ENCODE data around the gene EXTL2. TPM values are rescaled to one million over a fixed set of nuclear protein-coding genes. Genes with fewer than 3 reads are reported as not detected.

The EXTL2 gene
- total and polyA plus RNA-seq, 2 donors (not counting 3 experiments of a cell fraction or from before 2014, with no cell fraction given) = 19.4 to 30.7 TPM

DNA sequence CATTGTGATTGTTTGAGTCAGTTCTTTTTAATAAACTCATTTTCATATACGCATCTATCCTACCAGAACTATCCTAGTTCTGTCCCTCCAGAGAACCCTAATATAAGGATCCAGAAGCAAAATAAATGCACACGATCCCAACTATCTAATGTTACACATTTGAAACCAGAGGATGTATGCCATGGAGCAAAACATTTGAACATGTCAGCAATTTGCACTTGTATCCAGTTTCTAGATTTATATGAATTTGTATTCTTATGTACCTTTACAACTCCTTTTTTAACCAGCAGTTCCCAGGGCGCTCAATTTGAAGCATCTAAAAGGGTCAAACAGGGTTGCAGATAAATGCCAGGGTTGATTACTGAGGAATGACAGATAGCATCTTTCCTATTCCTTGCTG is 2.1 kb downstream of the EXTL2 start:
- no TSS peak for BruUV-seq (replicated peaks)
- no peaks in the 10 kb centered on the region for H3K9me1 ChIP-seq (replicated peaks; ENCODE audit: control insufficient read depth, extremely low read depth, insufficient read depth, low read length)
- TF ChIP-seq POLR2A (IDR thresholded peaks at IDR 0.05; ENCODE audit: low read depth, low read length) (no peak), EZH2 (IDR thresholded peaks at IDR 0.05; ENCODE audit: borderline replicate concordance, low read depth, low read length, severe bottlenecking) (no peak), FOS (IDR thresholded peaks at IDR 0.05; ENCODE audit: borderline replicate concordance, insufficient read depth, low read length) (no peak), GATA2 (IDR thresholded peaks at IDR 0.05; ENCODE audit: insufficient read depth, insufficient read length, low read depth, low read length) (no peak), MYC (IDR thresholded peaks at IDR 0.05; ENCODE audit: low read depth, low read length) (no peak), POLR2AphosphoS5 (IDR thresholded peaks at IDR 0.05; ENCODE audit: insufficient read depth, low read depth, low read length) (no peak), JUN (IDR thresholded peaks at IDR 0.05; ENCODE audit: borderline replicate concordance, insufficient read depth, insufficient read length, low read depth) (no peak)
- TF ChIP-seq, protein P1, sequence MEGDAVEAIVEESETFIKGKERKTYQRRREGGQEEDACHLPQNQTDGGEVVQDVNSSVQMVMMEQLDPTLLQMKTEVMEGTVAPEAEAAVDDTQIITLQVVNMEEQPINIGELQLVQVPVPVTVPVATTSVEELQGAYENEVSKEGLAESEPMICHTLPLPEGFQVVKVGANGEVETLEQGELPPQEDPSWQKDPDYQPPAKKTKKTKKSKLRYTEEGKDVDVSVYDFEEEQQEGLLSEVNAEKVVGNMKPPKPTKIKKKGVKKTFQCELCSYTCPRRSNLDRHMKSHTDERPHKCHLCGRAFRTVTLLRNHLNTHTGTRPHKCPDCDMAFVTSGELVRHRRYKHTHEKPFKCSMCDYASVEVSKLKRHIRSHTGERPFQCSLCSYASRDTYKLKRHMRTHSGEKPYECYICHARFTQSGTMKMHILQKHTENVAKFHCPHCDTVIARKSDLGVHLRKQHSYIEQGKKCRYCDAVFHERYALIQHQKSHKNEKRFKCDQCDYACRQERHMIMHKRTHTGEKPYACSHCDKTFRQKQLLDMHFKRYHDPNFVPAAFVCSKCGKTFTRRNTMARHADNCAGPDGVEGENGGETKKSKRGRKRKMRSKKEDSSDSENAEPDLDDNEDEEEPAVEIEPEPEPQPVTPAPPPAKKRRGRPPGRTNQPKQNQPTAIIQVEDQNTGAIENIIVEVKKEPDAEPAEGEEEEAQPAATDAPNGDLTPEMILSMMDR (IDR thresholded peaks at IDR 0.05; ENCODE audit: extremely low read depth in 1 of 2, insufficient read depth in 1 of 2, low read depth in 1 of 2, low read length in 2 of 2) = no peak
- TF ChIP-seq, protein P2, sequence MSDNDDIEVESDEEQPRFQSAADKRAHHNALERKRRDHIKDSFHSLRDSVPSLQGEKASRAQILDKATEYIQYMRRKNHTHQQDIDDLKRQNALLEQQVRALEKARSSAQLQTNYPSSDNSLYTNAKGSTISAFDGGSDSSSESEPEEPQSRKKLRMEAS (IDR thresholded peaks at IDR 0.05; ENCODE audit: insufficient read depth, insufficient read length) = no peak
- no peak overlapping the region for H3K4me2 ChIP-seq (ENCODE audit: insufficient read depth, low read length)
- ChIA-PET POLR2A (no interaction called here), CTCF (interaction anchor here (1.3 kb wide), 1 partner anchor 429 kb away, joined by 3 read pairs; no protein-coding TSS in a partner anchor)
- no peak overlapping the region for H3K27ac ChIP-seq (ENCODE audit: insufficient read depth, low read depth, low read length)
- FAIRE-seq (no peak), DNase-seq (ENCODE audit: low read depth, low spot score) (no peak)
- no peaks in the 10 kb centered on the region for H3K36me3 ChIP-seq (ENCODE audit: control insufficient read depth in 2 of 2, extremely low read depth in 1 of 2, insufficient read depth in 2 of 2, low read length in 2 of 2)
- H3K4me1 ChIP-seq (ENCODE audit: control insufficient read depth, extremely low read depth, insufficient read depth, low read length) = peaks cover 18% of the 10 kb centered on the region
- intact Hi-C loops (cut with micrococcal nuclease) (loop anchor here (5.0 to 10.0 kb wide), 2 partner anchors 540 to 758 kb away; partner anchors contain the start of genes CDC14A, SASS6 and TRMT13), dilution Hi-C loops (cut with MboI; ENCODE audit: extremely low pct_ligation_motif_present, low sequenced_read_pairs) (no loop called here)
- no peak overlapping the region for H3K4me3 ChIP-seq (replicated peaks in 1 of 3; ENCODE audit: insufficient read depth in 1 of 3, low read depth in 1 of 3, low read length in 3 of 3)
- H3K27me3 ChIP-seq (ENCODE audit: control insufficient read depth in 2 of 2, insufficient read depth in 2 of 2, low read length in 2 of 2) = no peaks in the 10 kb centered on the region
- H2AFZ ChIP-seq (ENCODE audit: low read depth, low read length) = no peak overlapping the region
- H4K20me1 ChIP-seq (replicated peaks; ENCODE audit: control insufficient read depth, extremely low read depth, insufficient read depth, low read length) = no peaks in the 10 kb centered on the region
- H3K9me3 ChIP-seq (replicated peaks; ENCODE audit: control insufficient read depth, insufficient read depth, low read length) = peaks cover 3% of the 10 kb centered on the region
- no peak overlapping the region for H3K9ac ChIP-seq (replicated peaks; ENCODE audit: extremely low read depth, insufficient read depth, low read length)
- peaks cover 41% of the 10 kb centered on the region for H3K79me2 ChIP-seq (ENCODE audit: control insufficient read depth, insufficient read depth, low read length)

Measured in endothelial cell of umbilical vein (primary cell).